ENCODE measurements around the gene ACSS1. TPM values are rescaled to one million over a fixed set of nuclear protein-coding genes. Genes with fewer than 3 reads are reported as not detected.

The ACSS1 gene
- total RNA-seq, 1 donor, result 3.5 TPM

DNA sequence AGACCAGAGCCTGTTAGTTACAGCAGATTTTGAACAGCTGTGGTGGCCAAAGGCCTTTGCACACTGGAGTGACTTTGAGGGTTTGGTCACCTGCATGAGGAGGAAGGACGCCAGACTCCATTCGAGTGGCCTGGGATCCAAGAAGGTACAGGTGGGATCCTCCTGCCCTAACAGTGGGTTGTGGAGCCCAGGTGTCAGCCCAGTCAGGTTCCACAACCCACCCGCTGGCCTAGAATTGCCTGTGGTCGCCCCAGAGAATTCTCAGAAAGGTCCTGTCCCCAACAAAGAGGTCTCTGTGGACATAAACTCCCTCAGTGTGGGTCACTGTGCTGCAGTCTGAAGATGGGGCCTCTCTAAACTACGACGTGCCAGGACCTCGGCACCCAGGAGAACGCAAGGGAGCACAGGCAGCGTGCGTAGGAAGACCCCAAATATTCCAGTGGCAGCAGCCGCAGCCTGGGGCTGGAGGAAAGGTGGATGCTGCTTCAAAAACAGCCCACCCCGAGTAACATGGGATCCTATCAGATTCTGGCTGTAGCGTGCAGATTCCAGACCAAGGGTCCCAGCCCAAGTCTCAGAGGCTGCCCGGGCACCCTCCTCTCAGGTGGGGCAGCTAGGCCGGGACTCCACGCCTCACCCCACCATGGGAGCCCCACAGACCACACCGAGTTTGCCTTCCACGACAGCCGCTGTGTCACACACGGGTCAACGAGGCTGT lies 16.0 kb downstream of the ACSS1 start:
- no peak for DNase-seq (ENCODE audit: low read depth)
- TF ChIP-seq, protein P1, sequence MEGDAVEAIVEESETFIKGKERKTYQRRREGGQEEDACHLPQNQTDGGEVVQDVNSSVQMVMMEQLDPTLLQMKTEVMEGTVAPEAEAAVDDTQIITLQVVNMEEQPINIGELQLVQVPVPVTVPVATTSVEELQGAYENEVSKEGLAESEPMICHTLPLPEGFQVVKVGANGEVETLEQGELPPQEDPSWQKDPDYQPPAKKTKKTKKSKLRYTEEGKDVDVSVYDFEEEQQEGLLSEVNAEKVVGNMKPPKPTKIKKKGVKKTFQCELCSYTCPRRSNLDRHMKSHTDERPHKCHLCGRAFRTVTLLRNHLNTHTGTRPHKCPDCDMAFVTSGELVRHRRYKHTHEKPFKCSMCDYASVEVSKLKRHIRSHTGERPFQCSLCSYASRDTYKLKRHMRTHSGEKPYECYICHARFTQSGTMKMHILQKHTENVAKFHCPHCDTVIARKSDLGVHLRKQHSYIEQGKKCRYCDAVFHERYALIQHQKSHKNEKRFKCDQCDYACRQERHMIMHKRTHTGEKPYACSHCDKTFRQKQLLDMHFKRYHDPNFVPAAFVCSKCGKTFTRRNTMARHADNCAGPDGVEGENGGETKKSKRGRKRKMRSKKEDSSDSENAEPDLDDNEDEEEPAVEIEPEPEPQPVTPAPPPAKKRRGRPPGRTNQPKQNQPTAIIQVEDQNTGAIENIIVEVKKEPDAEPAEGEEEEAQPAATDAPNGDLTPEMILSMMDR (IDR thresholded peaks at IDR 0.05; ENCODE audit: insufficient read depth, low read depth, low read length), result no peak
- H3K4me3 ChIP-seq (ENCODE audit: low read depth, low read length), result no peak overlapping the region

DNA sequence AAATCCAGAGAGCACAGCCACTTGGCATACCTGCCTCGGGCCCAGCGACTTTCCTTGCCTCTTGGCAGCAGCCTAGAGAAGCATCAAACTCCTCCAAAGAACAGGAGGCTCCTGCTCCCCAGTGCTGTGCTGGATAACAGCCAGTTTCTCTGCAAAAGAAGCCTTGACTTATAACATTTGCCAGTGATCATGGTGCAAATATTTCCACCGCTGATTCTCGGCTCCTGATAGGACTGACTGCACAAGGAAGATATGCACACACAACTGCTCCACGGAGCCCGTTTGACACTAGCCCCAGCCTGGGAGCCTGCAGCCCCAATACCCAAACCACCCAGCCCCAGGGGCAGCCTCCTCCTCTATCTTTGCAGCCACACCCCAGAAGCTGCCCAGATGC lies 17.5 kb downstream of the ACSS1 start:
- DNase-seq (ENCODE audit: low read depth), result peak; percentile 74
- TF ChIP-seq, protein P1 (IDR thresholded peaks at IDR 0.05; ENCODE audit: insufficient read depth, low read depth, low read length), result no peak
- no peak overlapping the region for H3K4me3 ChIP-seq (ENCODE audit: low read depth, low read length)

DNA sequence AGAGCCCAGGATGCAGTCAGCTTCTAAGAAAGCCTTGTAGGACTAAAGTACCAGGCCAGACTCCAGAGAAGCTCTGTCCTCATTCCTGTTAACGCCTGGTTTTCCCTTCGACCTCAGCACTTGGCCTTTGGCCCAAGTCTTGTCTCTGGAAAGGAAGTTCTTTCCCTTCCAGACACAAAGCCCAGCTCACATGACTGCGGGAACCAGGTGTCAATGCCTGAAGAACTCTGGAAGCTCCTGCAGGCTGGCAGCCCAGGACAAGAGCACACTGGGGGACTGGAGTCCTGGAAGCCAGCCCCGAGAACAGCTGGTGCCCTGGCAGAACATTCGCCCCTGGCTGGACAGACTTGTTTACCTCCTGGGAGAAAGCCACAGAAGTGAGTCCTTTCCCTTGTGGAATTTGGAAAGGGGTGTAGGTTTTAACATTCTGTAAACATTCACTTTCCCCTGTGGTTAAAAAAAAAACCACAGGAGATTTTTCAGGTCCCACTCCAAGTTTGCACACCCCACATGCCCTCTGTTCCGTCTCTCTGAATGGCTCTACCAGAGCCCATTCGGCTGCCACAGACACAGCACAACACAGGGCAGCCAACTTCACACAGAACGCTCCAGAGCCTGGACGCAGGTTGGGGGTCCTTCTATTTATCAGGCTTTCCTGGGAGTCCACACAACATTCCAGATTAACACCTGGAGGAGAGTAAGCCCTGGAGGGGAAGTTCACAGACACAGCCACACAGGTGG lies 18.1 kb downstream of the ACSS1 start:
- DNase-seq (ENCODE audit: low read depth), result peak; percentile 57
- no peak overlapping the region for H3K4me3 ChIP-seq (ENCODE audit: low read depth, low read length)
- TF ChIP-seq, protein P1 (IDR thresholded peaks at IDR 0.05; ENCODE audit: insufficient read depth, low read depth, low read length), result no peak

DNA sequence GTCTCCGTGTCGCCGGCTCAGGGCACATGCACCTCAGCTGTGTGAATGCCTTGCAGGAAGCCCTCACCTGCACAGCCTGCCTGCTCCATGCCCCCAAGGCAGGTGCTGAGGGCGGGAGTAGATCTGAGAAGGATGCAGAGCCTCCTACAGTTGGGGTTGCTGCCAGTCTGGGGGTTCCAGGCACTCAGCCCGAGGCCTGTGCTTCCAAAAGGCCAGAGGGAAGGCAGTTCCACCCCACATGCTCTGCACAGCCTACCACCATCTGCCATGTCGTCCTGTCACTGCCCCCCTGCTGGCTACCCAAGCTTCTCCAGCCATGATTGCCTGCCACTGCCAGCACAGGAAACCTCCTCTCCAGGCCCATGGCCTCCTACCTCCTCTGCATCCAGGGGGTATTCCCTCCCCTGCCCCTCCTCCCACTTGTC lies 19.3 kb downstream of the ACSS1 start:
- TF ChIP-seq, protein P1 (IDR thresholded peaks at IDR 0.05; ENCODE audit: insufficient read depth, low read depth, low read length), result no peak

DNA sequence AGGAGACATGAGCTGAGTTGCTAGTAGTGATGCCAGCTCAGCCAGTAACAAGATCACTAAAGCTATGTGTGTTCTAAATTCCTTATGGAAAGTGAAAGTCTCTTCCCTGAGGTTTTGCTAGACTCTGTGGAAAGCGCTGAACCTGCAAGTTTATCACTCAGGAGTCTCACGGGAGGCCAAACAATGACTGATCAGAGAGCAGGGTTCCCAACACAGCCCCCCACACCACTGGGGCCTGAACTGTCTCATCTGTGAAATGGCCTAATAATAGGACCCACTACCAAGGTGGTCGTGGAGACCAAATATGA lies 19.9 kb downstream of the ACSS1 start:
- TF ChIP-seq, protein P1 (IDR thresholded peaks at IDR 0.05; ENCODE audit: insufficient read depth, low read depth, low read length), result no peak
- H3K4me3 ChIP-seq (ENCODE audit: low read depth, low read length), result no peak overlapping the region
- peak; percentile 6 for DNase-seq (ENCODE audit: low read depth)

More for the DNA sequence above, 19.3 kb downstream of the ACSS1 start:
- no peak for DNase-seq (ENCODE audit: low read depth)
- H3K4me3 ChIP-seq (ENCODE audit: low read depth, low read length), result no peak overlapping the region

DNA sequence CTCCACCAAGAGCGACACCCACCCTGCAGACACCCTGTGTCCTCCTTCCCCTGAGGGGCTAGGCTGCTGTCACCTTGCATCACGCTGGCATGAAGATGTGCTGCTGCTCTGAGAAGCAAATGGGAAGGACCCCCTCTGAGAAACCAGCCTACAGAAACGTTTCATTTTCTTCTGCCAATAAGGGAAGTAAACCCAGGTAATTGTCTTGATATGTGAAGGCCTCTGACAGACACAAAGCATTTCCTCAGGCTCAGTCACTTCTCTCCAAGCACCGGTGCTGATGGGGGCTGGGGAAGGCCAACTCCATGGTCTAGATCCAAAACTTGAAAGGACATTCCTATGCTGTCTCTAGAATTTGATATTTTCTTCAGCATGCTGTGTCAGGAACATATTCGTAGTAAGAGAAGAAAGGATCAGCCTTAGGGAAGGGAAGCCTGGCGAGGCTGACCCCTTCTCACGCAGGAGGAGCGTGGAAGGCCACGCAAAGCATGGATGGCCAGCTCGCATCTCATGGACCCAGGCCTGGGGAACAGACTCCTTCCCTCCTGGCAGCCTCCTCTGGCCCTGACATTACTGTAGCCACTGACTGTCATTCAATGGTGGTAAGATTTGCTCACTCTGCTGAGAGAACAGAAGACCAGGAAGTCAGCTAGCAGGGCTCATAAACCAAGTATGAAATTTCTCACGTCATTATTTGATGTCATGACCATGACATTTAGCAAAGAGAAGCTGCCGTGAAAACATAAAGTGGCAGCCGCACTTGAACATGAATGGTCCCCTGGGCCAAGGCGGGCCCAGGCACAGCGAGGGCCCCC lies 20.4 kb downstream of the ACSS1 start:
- TF ChIP-seq, protein P1 (IDR thresholded peaks at IDR 0.05; ENCODE audit: insufficient read depth, low read depth, low read length), result no peak
- no peak for DNase-seq (ENCODE audit: low read depth)
- H3K4me3 ChIP-seq (ENCODE audit: low read depth, low read length), result no peak overlapping the region

Data from fibroblast of villous mesenchyme (primary cell).